Lung (tissue), 12 donors: ENCODE measurements around the gene NDUFB6. TPM values are rescaled to one million over a fixed set of nuclear protein-coding genes. Genes with fewer than 3 reads are reported as not detected.
A peak's percentile ranks its signal among the peaks of the same experiment; 100 is the strongest.

Experiments used
- ATAC-seq: fragments of 200-7000 bp; cut with Tn5 transposase; one replicate; pipeline ENCODE4 v1.9.1; 2020; ENCODE audit warnings: moderate number of reproducible peaks; ENCODE audit not compliant: insufficient read depth, low FRiP score
- DNase-seq, 3 donors: peaks; one replicate each; pipeline ENCODE4 v3.0.0-alpha.2; 2013 to 2017
- H3K27ac ChIP-seq, 2 donors: one replicate each; pipeline ENCODE4 v1.5.1; 2013; ENCODE audit warnings: mild to moderate bottlenecking in 2 of 2, moderate library complexity in 2 of 2, control low read depth in 1 of 2, inconsistent platforms in 1 of 2, low read depth in 1 of 2, low read length in 1 of 2
- H3K27me3 ChIP-seq, 3 donors: one replicate each; pipeline ENCODE4 v1.5.1; 2013; ENCODE audit warnings: low read length in 2 of 3; ENCODE audit not compliant: control insufficient read depth in 3 of 3, insufficient read depth in 3 of 3
- H3K36me3 ChIP-seq, 4 donors: one replicate each; pipeline ENCODE4 v1.5.1; 2013; ENCODE audit warnings: low read length in 4 of 4, mild to moderate bottlenecking in 1 of 4, moderate library complexity in 1 of 4; ENCODE audit not compliant: control insufficient read depth in 4 of 4, insufficient read depth in 4 of 4
- H3K4me1 ChIP-seq, 5 donors: one replicate each; pipeline ENCODE4 v1.5.1; 2013; ENCODE audit warnings: low read length in 5 of 5, mild to moderate bottlenecking in 2 of 5, moderate library complexity in 1 of 5; ENCODE audit not compliant: control insufficient read depth in 5 of 5, insufficient read depth in 5 of 5
- H3K4me3 ChIP-seq: one replicate; pipeline ENCODE4 v1.5.1; 2013; ENCODE audit warnings: mild to moderate bottlenecking, control low read depth, moderate library complexity
- H3K9ac ChIP-seq, 2 donors: one replicate each; pipeline ENCODE4 v1.5.1; 2013; ENCODE audit warnings: low read length in 2 of 2, control low read depth in 1 of 2; ENCODE audit not compliant: insufficient read depth in 1 of 2
- H3K9me3 ChIP-seq, 4 donors: one replicate each; pipeline ENCODE4 v1.5.1; 2013; ENCODE audit warnings: low read length in 3 of 4, mild to moderate bottlenecking in 1 of 4, moderate library complexity in 1 of 4; ENCODE audit not compliant: control insufficient read depth in 4 of 4, insufficient read depth in 3 of 4
- CTCF ChIP-seq: IDR thresholded peaks from 2 replicates; pipeline ENCODE4 v1.5.1; 2012; ENCODE audit warnings: mild to moderate bottlenecking; ENCODE audit errors: control extremely low read depth, extremely low read depth
- WGBS, 2 donors: extraction: QIAGEN DNeasy Blood & Tissue Kit; methylation state at CpG; one replicate each; pipeline ENCODE4 v1.1.7; 2013; 5-methylcytosine and 5-hydroxymethylcytosine counted together
- polyA plus RNA-seq, 2 donors: library from polyadenylated mRNA; stranded (reverse); fragments of 200-250 nt; gene quantifications; one replicate each; pipeline ENCODE4 v1.2.1, GENCODE V29; 2013
- total RNA-seq, 2 donors: library from RNA; depleted of rRNA in 1 of 2; stranded (reverse); fragments of >200 nt in 1 of 2; gene quantifications; one replicate each; pipeline ENCODE4 v1.2.1, GENCODE V29; 2014 to 2021
- donor health status: control.
- donor health status: control.
- donor health status: Bipolar disorder and iron deficiency.
- donor health status: healthy.
- donor health status: DM: yes; HTN: yes; CAD: no.

Gene NDUFB6
- total and polyA plus RNA-seq, 4 donors = 34.4 to 48.6 (median 42.2) TPM

GRCh38 chr9:32533816-32534215 is 39.1 kb downstream of the NDUFB6 start:
- H3K9ac ChIP-seq = no peak overlapping the region
- no peak for TF ChIP-seq CTCF
- no peaks in the 10 kb centered on the region for H3K9me3 ChIP-seq
- DNase-seq (no peak), ATAC-seq (no peak)
- H3K4me1 ChIP-seq = peaks cover 0 to 6% (median 0%) of the 10 kb centered on the region in 5 donors
- 98 to 99% methylated on average over 4 of the region's 4 CpGs for WGBS, 2 donors
- no peaks in the 10 kb centered on the region for H3K36me3 ChIP-seq
- no peak overlapping the region for H3K27ac ChIP-seq
- no peaks in the 10 kb centered on the region for H3K27me3 ChIP-seq
- no peak overlapping the region for H3K4me3 ChIP-seq

- no peak overlapping the region for H3K9ac ChIP-seq
- peaks cover 0 to 2% (median 0%) of the 10 kb centered on the region in 5 donors for H3K4me1 ChIP-seq
- no peak for TF ChIP-seq CTCF
- ATAC-seq = no peak
- no peaks in the 10 kb centered on the region for H3K9me3 ChIP-seq
- 98% methylated on average over 6 of the region's 6 CpGs for WGBS, 2 donors
- H3K36me3 ChIP-seq = no peaks in the 10 kb centered on the region
- no peaks in the 10 kb centered on the region for H3K27me3 ChIP-seq
- DNase-seq = no peak
- H3K27ac ChIP-seq = no peak overlapping the region
- H3K4me3 ChIP-seq = no peak overlapping the region
Observed at GRCh38 chr9:32533336-32533735, 39.6 kb downstream of the NDUFB6 start.

- ATAC-seq (no peak), DNase-seq (no peak)
- H3K9ac ChIP-seq = peak overlapping the region; percentile 38 to 96
- peaks cover 0 to 19% (median 4%) of the 10 kb centered on the region in 5 donors for H3K4me1 ChIP-seq
- no peak for TF ChIP-seq CTCF
- WGBS, 2 donors = 12 to 18% methylated on average over 2 of the region's 2 CpGs
- H3K36me3 ChIP-seq = peaks cover 0 to 1% (median 0%) of the 10 kb centered on the region in 4 donors
- peak overlapping the region; percentile 9 to 92 for H3K27ac ChIP-seq
- no peaks in the 10 kb centered on the region for H3K27me3 ChIP-seq
- H3K9me3 ChIP-seq = no peaks in the 10 kb centered on the region
- peak overlapping the region; percentile 69 for H3K4me3 ChIP-seq
Observed at GRCh38 chr9:32526707-32527048, 46.3 kb downstream of the NDUFB6 start.
